GM18519 (cell line): ENCODE results near the gene RAB29.
"Not testable (repeated sequence)": the region's sequence is repeated elsewhere in the genome, so short reads cannot be mapped to it uniquely, and the experiment has no call there.

Source experiments
- ATAC-seq: cut with Tn5 transposase; IDR thresholded peaks from one replicate; pipeline ENCODE4 v1.9.1; 2021; ENCODE audit warnings: mild to moderate bottlenecking, moderate library complexity; ENCODE audit not compliant: unreplicated experiment, low FRiP score

Gene RAB29, protein sequence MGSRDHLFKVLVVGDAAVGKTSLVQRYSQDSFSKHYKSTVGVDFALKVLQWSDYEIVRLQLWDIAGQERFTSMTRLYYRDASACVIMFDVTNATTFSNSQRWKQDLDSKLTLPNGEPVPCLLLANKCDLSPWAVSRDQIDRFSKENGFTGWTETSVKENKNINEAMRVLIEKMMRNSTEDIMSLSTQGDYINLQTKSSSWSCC

DNA sequence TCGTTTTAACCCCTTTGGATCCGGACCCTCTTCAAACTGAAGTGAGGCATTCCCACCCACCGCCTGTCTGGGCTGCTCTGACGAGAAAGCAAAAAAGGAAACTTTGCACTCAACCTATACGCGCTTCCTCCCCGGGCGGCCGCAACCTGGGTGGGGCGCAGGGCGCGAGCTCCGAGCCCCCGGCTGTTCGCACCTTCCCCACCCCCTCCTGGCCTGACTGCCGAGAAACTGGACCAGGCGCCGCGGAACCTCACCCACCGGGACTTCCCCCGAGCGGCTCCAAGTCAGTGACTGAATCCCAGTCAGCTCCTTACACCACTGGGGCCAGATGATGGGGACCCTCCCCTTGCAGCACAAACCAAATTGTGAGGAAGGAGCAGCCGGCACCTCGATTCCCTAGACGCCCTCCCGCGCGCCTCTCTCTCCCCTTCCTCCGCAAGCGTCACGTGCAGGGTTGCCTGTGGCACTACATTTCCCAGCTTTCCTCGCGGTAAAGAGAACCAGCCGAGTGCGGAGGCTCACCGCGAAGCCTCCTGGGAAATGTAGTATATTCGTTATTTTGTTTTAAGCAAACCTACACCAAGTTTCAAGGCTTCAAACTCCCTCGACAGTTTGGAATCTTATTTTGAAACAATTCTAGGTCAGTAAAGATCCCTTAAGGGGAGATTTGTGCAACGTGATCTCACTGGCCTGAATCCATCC, at the start of gene RAB29:
Gene RAB29, minus strand, starts transcription at position 468 of the 702 bp plus-strand sequence. CDS start 526 bp downstream, outside the sequence.
- ATAC-seq = peak; percentile 57

DNA sequence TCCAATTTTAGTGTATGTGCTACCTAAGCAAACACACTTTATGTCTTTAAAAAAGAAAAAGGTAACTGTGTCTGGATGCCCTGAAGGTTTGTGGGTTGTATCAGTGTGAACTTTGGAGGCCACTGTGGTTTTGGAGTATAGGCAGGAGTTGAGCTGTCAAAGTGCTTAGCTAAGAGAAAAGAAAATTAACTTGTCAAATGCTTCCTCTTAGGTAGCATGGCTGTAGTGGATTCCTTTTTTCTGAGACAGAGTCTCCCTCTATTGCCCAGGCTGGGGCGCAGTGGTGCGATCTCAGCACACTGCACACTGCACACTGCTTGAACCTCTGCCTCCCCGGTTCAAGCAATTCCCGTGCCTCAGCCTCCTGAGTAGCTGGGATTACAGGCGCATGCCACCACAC, 48.9 kb upstream of the RAB29 start:
- no peak for ATAC-seq

DNA sequence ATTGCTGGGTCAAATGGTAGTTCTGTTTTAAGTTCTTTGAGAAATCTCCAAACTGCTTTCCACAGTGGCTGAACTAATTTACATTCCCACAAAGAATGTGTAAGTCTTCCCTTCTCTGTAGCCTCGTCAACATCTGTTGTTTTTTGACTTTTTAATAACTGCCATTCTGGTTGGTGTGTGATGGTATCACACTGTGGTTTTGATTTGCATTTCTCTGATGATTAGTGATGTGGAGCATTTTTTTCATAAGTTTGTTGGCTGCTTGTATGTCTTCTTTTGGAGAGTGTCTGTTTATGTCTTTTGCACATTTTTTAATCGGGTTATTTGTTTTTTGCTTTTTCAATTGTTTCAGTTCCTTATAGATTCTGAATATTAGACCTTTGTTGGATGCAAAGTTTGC, 48.0 kb upstream of the RAB29 start:
- not testable (repeated sequence) for ATAC-seq

DNA sequence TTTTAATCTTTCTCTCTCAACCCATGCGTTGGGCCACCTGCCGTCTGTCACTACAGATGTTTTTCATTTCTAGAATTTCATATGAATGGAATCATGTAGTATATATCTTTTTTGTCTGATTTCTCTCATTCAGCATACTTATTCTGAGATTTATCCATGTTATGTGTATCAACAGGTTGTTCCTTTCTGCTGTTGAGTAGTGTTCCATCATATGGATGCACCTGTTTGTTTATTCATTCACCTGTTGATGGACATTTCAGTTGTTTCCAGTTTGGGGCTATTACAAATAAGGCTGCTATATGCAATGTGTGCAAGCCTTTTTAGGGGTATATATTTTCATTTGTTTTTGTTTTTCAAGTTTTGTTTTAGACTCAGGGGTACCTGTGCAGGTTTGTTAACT, 47.1 kb upstream of the RAB29 start:
- no peak for ATAC-seq

DNA sequence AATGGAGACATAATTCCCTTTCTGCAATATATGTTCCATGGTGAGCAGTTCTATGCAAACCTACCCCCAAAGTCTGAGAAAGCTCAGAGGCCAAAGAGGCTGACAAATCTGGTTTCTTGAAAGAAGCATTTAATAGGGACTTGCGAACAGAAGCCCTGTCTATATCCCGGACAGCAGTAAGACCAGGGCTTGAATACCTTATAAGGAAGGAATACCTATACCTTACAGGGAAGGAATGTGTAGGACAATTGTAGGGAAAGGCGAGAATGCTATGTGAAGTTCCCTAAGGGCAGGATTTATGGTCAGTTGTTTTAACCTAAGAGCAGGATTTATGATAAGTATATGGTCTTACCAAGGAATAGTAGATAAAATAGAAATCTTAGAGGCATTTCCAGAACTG, 42.7 kb upstream of the RAB29 start:
- ATAC-seq = no peak

DNA sequence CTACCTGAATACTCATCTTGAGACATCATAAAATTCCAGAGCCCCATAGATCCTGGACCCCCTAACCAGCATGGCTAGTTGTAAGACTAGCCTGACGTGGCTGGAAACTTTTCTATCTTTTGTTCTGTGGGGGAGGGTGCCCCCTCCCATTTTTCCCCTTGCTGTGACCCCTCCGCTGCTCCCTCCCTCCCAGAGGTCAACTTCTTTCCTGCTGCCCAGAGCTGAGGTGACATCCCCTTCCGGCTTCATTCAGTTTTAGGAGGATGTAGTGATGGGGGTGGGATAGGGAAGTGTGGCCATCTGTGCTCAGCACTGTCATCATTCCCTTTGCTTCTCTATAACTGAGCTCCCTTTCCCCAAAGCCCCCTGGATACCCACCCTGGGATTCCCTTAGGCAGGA, 42.1 kb upstream of the RAB29 start:
- no peak for ATAC-seq

DNA sequence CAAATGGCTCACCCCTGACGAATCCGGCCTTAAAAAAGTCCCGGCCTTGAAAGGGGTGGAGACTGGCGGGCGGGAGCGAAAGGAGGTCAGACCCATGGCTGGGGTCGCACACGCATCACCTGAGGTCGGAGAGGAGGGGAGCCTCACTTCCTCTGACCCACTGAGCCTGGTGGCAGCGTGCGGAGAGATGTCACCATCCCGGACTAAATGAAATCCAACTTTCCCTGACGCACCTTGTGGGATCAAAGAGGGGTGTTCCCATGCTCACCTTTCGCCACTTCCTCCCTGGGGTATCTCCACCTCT, 38.4 kb upstream of the RAB29 start:
- ATAC-seq = no peak

DNA sequence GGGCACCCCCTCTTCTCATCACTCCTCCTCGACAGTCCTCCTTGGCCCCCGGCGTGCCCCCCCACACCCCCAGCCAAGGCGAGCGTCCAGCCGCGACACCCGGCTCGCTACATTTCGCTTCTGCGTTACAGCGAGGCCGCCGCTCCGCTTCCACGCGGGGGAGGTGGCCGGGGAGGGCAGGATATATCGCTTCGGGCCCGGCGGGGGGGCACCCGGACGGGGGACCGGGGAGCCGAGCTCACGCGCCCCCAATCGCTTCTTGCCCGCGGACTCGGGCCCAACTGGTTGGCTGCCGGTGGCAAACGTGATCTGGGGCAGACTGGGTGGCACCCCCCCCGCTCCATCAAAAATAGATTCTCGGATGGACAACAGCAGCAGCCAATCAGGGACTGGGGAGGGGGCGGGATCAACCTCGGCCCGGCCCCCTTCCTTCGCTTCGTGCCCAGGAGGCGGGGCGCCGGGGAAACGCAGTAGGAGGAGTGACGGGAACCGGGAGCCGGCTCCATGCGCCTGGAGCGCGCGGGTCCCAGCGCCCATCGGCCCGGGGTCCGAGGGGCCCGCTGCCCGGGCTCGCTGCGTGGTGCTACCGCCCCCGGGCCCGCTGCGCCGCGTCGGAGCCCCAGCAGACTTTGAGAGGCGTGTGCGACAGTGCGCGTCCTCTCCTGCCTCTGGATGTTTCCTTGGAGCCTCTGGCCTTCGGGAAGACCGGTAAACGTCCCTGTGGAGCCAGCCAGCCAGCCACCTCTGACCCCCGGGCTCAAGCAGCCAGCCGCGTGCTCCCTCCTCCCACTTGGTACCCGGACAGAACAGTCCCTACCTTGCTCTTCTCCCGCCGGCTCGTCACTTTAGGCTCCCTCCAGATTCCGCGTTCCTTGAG, 37.8 kb upstream of the RAB29 start, which contains the start of gene SLC41A1:
Gene SLC41A1, minus strand, starts transcription at position 321 of the 877 bp plus-strand sequence. CDS start 2,757 bp downstream, outside the sequence.
- no peak for ATAC-seq

DNA sequence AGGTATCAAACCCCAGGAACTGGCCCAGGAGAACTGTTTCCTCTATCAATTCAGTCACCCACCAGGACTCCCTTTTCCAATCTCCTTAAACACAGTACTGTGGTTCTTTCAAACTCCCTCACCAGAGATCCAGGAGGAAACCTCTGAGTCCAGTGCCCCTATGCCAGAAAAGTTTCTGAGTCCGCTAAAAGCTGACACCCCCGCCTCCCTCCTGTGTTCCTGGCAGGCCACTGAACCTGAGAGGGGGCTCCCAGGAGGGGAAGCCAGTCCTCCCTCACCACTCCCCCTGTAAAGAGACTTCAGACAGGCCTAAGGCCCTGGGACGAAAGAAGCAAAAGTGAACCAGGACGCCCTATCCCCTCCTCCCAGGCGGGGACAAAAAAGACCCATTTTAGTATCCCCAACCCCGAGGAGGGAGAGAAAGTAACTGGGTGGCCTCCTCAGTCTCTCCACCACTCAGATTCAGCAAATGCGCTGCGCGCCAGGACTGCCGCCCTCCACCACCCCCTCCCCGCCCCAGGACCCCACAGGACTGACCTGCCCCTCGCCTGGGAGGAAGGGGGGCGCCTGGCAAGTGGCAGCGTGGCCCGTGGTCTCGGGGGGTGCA, 37.1 kb upstream of the RAB29 start:
- no peak for ATAC-seq

DNA sequence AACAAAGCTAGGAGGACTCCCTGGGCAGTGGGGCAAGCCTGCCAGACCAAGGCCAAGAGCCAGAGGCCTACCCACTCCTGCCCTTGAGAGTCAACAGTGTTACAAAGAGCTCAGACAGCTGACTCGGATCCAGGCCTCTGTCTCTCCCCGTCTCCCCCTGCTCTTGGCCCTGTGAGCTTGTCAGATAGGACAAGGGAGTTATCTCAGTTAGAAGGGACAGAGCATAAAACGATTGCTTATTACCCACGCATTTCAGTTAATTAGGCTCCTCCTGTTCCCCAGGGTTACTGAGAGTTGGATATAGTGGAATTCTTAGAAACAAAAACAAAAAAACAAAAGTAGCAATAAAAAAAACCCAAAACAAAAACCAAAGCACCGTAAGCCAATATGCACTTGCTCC, 36.4 kb upstream of the RAB29 start:
- no peak for ATAC-seq

DNA sequence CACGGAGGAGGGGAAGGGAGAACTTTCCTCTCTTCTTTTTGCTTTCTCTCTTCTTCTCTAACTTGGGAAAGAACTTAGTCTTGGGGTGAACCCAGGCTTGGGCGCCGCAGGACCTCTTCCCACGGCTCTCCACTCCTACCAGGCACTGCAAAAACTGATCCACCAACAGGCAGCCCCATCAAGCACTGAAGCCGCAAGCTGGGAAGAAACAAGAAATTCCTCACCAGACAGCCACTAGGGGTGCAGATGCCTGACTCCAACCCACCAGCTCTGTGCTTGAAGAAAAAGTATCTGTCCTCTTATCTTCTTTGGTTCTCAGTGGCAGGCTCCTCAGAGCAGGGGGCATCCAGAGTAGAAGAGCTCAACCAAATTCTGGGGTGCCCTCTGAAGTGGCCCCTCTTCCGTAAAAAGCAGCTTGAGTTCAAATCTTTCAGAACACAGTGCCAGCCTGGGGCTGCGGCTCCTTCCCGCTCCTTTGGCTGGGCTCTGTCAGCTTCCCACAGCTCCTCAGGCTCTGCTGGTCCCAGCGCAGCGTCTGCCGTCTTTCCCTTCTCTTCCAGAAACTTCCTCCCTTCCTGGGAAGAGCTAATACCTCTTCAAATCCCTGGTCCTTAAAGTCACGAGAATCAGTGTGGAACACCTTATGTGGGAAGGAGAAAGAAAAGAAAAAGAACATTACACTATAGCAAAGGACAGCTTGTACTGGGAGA, 35.3 kb upstream of the RAB29 start:
- ATAC-seq = no peak

DNA sequence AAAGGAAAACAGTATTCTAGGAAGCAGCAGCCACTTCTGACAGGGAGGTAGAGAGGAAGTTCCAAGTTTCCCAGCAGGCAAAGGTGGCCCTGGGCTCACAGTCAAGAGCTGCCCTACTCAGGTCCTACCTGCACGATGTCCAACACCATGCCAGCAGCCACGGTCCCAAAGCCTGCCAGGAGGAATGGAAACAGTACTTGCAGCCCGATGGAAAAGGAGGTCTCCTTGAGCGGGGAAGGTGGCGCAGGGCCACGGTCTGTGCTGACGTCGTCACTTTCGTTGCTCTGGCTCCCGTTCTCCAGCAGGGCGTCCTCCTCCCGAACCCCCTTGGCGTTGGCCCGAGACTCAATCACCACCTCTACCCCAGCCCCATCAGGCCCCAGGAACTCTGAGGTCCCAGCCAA, 34.7 kb upstream of the RAB29 start:
- ATAC-seq = no peak

DNA sequence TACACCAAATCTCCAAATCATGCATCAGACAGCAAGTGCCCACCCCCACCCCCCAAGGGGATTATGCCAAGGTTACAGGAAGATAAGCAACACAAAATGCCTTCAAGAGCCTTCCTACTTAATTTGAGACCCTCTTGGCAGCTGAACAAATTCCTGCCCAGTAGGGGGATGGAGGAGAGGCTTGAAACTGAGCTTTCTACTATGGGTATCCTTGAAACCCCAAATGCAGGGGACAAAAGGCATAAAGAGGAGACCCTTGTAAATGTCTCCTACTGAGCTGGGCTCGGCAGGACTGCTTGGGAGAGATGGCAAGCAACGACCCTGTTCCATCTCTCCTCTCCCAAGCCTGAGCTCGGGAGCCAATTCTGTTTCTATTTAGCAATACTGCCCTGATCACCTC, 34.2 kb upstream of the RAB29 start:
- ATAC-seq = no peak

DNA sequence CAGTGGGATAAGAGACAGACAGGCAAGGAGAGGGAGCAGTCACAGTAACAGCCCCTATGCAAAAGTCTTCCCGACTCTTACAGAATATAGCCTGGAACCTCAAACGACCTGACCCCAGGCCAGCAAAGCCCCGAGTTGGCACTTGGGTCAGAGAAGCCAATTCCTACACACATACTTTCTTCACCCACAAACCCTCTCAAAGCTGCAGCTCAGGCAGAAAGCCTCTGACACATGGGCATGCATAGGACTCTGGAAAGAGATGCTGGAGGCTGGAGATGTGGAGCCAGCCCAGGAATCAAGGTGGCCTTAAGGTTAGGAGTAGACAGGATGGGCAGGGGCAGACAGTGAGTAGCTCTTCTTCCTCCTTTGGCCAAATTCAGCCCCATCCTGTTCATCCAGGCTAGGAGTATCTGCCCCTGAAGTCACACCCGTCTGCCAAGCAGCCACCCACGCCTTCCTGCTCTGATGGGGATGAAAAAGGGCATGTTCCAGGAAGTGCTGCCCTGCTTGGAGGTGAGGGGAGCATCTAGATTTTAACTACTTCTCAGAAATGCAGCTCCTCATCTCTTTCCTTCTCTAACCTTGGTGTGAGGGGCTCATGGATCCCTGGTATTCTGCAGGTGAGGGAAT, 29.9 kb upstream of the RAB29 start:
- ATAC-seq = no peak

DNA sequence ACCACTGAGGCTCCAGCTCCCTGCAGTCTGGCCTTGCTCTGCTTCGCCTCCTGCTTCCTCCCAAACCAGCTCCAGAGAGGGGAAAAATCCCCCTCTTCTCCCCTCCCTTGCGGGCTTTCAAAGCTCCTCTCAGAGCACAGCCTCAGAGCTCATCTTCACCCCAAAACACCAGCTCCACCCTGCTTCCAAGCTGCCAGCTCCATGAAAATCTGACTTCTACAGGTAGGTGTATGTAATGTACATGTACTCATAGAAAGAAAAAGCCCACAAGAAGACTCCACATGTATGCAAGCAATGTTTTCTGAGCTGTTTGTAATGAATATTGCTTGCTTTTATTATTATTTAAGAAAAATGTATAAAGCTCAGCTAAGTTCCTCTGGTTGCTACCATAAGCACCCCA, 29.3 kb upstream of the RAB29 start:
- ATAC-seq = no peak

DNA sequence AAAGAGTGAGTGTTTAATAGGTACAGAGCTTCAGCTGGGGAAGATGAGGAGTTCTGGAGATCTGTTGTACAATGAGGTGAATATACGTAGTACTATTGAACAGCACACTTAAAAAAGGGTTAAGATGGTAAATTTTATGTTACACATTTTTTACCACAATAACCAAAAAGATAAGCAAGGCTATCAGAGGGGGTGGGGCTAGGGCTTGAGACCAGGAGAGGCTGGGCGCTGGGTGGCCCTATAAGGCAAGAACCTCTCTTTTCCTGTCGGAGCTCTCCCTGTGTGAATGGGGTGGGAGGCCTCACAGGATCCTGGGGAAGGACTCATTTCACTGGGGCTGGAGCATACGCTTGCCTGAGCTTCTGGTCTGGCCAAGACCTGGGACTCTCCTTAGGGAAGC, 28.7 kb upstream of the RAB29 start:
- no peak for ATAC-seq

DNA sequence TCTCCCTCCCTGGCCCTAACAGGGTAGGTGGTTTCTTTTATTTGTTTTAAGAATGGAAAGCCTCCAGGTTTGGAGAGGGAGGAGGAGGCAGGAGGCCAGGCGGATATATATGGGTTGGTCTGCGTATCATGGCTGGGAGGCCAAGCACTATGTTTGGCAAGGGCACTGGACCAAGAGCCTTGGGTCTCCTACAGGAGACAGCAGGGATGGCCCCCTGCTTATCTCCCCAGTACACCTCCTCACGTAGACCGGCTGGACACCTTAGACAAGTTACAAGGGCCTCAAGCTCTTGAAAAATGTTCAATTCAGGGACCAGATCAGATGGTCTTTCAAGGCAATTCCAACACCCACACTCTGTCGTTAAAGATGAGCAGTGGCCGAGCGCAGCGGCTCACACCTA, 26.8 kb upstream of the RAB29 start:
- no peak for ATAC-seq

DNA sequence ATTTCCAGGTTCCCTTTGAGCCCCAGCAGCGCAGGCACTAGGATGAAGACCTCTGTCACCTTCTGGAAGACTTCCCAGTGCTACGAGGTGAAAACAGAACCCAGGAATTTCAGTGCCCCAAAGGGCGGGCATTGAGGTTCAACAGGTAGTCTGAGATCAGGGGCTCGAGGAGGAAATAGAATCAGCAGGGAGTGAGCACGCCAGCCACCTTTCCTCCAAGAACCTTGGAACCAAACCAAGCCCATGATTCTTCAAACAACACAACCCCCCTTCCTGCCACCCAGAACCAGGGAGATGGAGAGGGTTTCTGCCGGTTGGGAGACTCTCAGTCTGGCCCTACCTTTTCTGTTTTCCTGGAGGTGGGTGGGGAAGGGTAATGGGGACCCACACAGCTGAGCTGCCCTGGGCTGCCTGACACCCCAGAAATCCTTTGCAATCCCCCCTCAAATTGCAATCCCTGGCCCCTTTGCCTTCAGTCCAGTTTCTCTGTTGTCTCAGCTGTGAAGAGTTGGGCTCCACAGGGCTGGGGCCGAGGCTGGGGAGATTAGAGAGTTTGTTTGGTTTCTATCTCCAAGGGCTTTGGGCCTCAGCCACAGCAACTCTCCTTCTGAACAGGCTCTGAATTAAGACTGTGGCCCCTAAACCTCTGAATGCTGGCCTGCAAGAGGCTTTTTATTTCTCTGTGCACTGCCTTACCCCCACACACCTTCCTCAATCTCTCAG, 25.9 kb upstream of the RAB29 start:
- ATAC-seq = no peak

DNA sequence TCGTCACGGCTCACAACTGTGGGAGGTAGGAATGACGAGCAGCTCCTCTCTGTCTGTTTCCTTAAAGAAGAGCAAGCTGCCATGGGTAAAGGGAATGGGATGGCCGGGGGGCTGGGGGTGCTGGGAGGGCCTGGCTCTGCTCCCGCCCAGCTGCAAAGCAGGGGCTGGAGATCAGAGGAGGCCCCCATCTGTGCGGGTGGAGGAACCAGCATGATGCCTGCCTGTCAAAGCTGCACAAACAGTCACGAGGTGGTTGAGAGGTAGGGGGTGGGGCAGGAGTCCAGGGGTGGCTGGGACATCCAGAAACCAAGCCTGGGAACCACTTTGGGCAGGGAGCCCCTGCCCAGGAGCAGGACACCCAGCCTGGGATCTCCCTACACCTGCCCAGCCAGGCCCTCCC, 25.1 kb upstream of the RAB29 start:
- no peak for ATAC-seq
